K562 (cell line): Measurements from ENCODE around the gene FN3KRP. TPM values are rescaled to one million over a fixed set of nuclear protein-coding genes. Genes with fewer than 3 reads are reported as not detected.
A peak's percentile ranks its signal among the peaks of the same experiment; 100 is the strongest.

Source experiments
- ATAC-seq: fragments of 200-7000 bp; cut with Tn5 transposase; 3 replicates; pipeline ENCODE4 v1.9.1; 2020; ENCODE audit warnings: moderate library complexity
- BruUV-seq: library from RNA; stranded (reverse); fragments of 400-500 nt; replicated peaks from 2 replicates; lab custom pipeline; 2021; lab: Mats Ljungman, UMichigan
- CTCF ChIA-PET: fragments of 300-600 bp; formaldehyde crosslinking; extraction: SDS; loops from one replicate; lab custom pipeline; 2021; ENCODE audit warnings: low intra/inter-chr PET ratio; lab: Yijun Ruan, JAX
- POLR2A ChIA-PET: fragments of 300-600, 350-650 bp; sonication (Branson Sonifier 250); formaldehyde crosslinking; extraction: SDS; loops from one replicate; lab custom pipeline; 2021; ENCODE audit warnings: antibody characterized with exemption, inconsistent platforms; lab: Yijun Ruan, JAX
- DNase-seq, 4 experiments: peaks; one replicate each; pipeline versions ENCODE4 v3.0.0 to v3.0.0-alpha.2; 2011 to 2018; ENCODE audit warnings: low spot score in 3 of 4, mixed read lengths in 3 of 4; ENCODE audit errors: extremely low read depth in 1 of 4
- FAIRE-seq: peaks from 2 replicates; lab custom pipeline; 2011; peaks lifted over from hg19 to GRCh38; lab: Jason Lieb, UNC
- H2AFZ ChIP-seq: 2 replicates; pipeline ENCODE4 v1.6.0; 2011; ENCODE audit warnings: low read depth, low read length, control low read depth, inconsistent platforms
- H3K27ac ChIP-seq: fragments of 200-600 bp; 3 replicates; pipeline ENCODE4 v1.8.0; 2011; ENCODE audit warnings: low read depth, mild to moderate bottlenecking, control low read depth, inconsistent platforms, low read length, moderate library complexity, mixed read lengths; ENCODE audit errors: extremely low read depth
- H3K27me3 ChIP-seq, 2 experiments: fragments of 300-600 bp in 1 of 2; 2 replicates in 1 of 2; 3 replicates in 1 of 2; pipeline versions ENCODE4 v1.6.0 to v1.8.0; 2011; ENCODE audit warnings: inconsistent platforms in 2 of 2, low read length in 2 of 2, mild to moderate bottlenecking in 1 of 2, mixed read lengths in 1 of 2, moderate library complexity in 1 of 2; ENCODE audit not compliant: control insufficient read depth in 2 of 2, insufficient read depth in 2 of 2
- H3K36me3 ChIP-seq: fragments of 300-600 bp; 3 replicates; pipeline ENCODE4 v1.8.0; 2011; ENCODE audit warnings: mild to moderate bottlenecking, low read length, inconsistent platforms; ENCODE audit not compliant: control insufficient read depth, insufficient read depth
- H3K4me1 ChIP-seq, 2 experiments: fragments of 200-600 bp in 1 of 2; replicated peaks in 1 of 2; 2 replicates in 1 of 2; 3 replicates in 1 of 2; pipeline versions ENCODE4 v1.5.1 to v1.8.0; 2011; ENCODE audit warnings: inconsistent platforms in 2 of 2, low read length in 2 of 2, mild to moderate bottlenecking in 1 of 2, mixed read lengths in 1 of 2, moderate library complexity in 1 of 2; ENCODE audit not compliant: control insufficient read depth in 2 of 2, insufficient read depth in 2 of 2
- H3K4me2 ChIP-seq: 2 replicates; pipeline ENCODE4 v1.6.1; 2011; ENCODE audit warnings: low read length, control low read depth, inconsistent platforms, mixed read lengths; ENCODE audit not compliant: insufficient read depth
- H3K4me3 ChIP-seq: fragments of 200-600 bp; sonication (generic), shearing (Covaris generic); 2 replicates; pipeline ENCODE4 v1.5.1; 2016; ENCODE audit warnings: control low read depth, inconsistent platforms
- H3K79me2 ChIP-seq: fragments of 200-600 bp; 3 replicates; pipeline ENCODE4 v1.8.0; 2011; ENCODE audit warnings: low read length, inconsistent platforms; ENCODE audit not compliant: control insufficient read depth, insufficient read depth
- H3K9ac ChIP-seq, 2 experiments: 2 replicates each; pipeline versions ENCODE4 v1.6.0 to v1.6.1; 2011; ENCODE audit warnings: low read depth in 2 of 2, low read length in 2 of 2, control low read depth in 1 of 2, inconsistent platforms in 1 of 2, mild to moderate bottlenecking in 1 of 2, mixed read lengths in 1 of 2; ENCODE audit not compliant: insufficient read depth in 1 of 2
- H3K9me1 ChIP-seq: one replicate; pipeline ENCODE4 v1.6.0; 2011; ENCODE audit warnings: inconsistent platforms, mild to moderate bottlenecking, low read length, moderate library complexity; ENCODE audit not compliant: control insufficient read depth, insufficient read depth
- H3K9me3 ChIP-seq: replicated peaks from 2 replicates; pipeline ENCODE4 v1.5.1; 2011; ENCODE audit warnings: low read depth, low read length, inconsistent platforms; ENCODE audit not compliant: control insufficient read depth, insufficient read depth
- H4K20me1 ChIP-seq: replicated peaks from 2 replicates; pipeline ENCODE4 v1.6.1; 2011; ENCODE audit warnings: low read length, inconsistent platforms, mixed read lengths; ENCODE audit not compliant: control insufficient read depth, insufficient read depth
- CAMTA2 ChIP-seq: fragments of 250-450 bp; sonication (Bioruptor Pico); conservative IDR thresholded peaks from 2 replicates; pipeline ENCODE4 v1.5.1; 2022
- DACH1 ChIP-seq: fragments of 450-650 bp; IDR thresholded peaks from 2 replicates; pipeline ENCODE4 v1.6.1; 2018; ENCODE audit not compliant: partially characterized antibody
- DNMT1 ChIP-seq: fragments of 450-650 bp; IDR thresholded peaks from 2 replicates; pipeline ENCODE4 v1.6.1; 2016; ENCODE audit warnings: antibody characterized with exemption, mild to moderate bottlenecking
- HDAC2 ChIP-seq: fragments of 450-650 bp; IDR thresholded peaks from 2 replicates; pipeline ENCODE4 v1.6.1; 2016; ENCODE audit warnings: mild to moderate bottlenecking
- KHSRP ChIP-seq: fragments of 450-650 bp; IDR thresholded peaks from 2 replicates; pipeline ENCODE4 v1.6.1; 2017
- MAFG ChIP-seq: fragments of 450-650 bp; conservative IDR thresholded peaks from 2 replicates; pipeline ENCODE4 v1.6.1; 2016; ENCODE audit warnings: missing genetic modification characterization, missing compliant biosample characterization
- MYBL2 ChIP-seq, 2 experiments: fragments of 450-650 bp in 1 of 2; sonication (generic) in 1 of 2; formaldehyde crosslinking in 1 of 2; IDR thresholded peaks; 2 replicates each; pipeline versions ENCODE4 v1.6.1 to v1.8.1; 2017 to 2022; ENCODE audit warnings: borderline replicate concordance in 1 of 2, inconsistent platforms in 1 of 2, low read depth in 1 of 2, mild to moderate bottlenecking in 1 of 2, missing genetic modification reagents in 1 of 2, moderate library complexity in 1 of 2
- POU5F1 ChIP-seq: fragments of 150-350 bp; IDR thresholded peaks from 2 replicates; pipeline ENCODE4 v1.6.1; 2014; ENCODE audit warnings: borderline replicate concordance, low read length, low read depth, mild to moderate bottlenecking; ENCODE audit not compliant: partially characterized antibody
- RBBP5 ChIP-seq: fragments of 200-600 bp; sonication (generic); IDR thresholded peaks from 2 replicates; pipeline ENCODE4 v1.6.1; 2012; ENCODE audit warnings: borderline replicate concordance, mild to moderate bottlenecking, low read length, control low read depth, inconsistent platforms; ENCODE audit not compliant: insufficient read depth, poor library complexity, severe bottlenecking
- SNRNP70 ChIP-seq: fragments of 200-400 bp; formaldehyde crosslinking; optimal IDR thresholded peaks from 2 replicates; pipeline ENCODE3; 2017; ENCODE audit warnings: low read depth, low read length
- SREBF1 ChIP-seq: fragments of 150-350 bp; IDR thresholded peaks from 2 replicates; pipeline ENCODE4 v1.6.1; 2014; ENCODE audit warnings: antibody characterized with exemption, low read depth, low read length, borderline replicate concordance
- ZBTB8A ChIP-seq: fragments of 450-650 bp; IDR thresholded peaks from 2 replicates; pipeline ENCODE4 v1.6.1; 2018; ENCODE audit warnings: mild to moderate bottlenecking, moderate library complexity; ENCODE audit not compliant: partially characterized antibody
- ZNF324 ChIP-seq: fragments of 250-450 bp; sonication (Bioruptor Pico); IDR thresholded peaks from 2 replicates; pipeline ENCODE4 v1.4.0; 2020; ENCODE audit warnings: mild to moderate bottlenecking
- WGBS: fragments of 100-300 bp; shearing (Covaris generic); methylation state at CpG from one replicate; pipeline ENCODE4 v1.1.6; 2016; ENCODE audit warnings: low coverage, mixed read lengths; ENCODE audit not compliant: insufficient coverage; ENCODE audit errors: missing lambda C conversion rate; 5-methylcytosine and 5-hydroxymethylcytosine counted together
- in situ Hi-C: fragments of 300-500 bp; cut with MboI; formaldehyde crosslinking; loops from 4 replicates; pipeline ENCODE4 v1.15.0; 2018; ENCODE audit warnings: inconsistent platforms, mixed read lengths
- intact Hi-C: fragments of 100-400 bp; cut with micrococcal nuclease; formaldehyde crosslinking; loops from 2 replicates; pipeline ENCODE4 v1.14.2; 2022
- polyA plus RNA-seq, 8 experiments: library from polyadenylated mRNA; depleted of rRNA in 4 of 8; stranded (reverse) in 5 of 8; unstranded in 3 of 8; fragments of >200 nt; fragmentation: Nextera tagmentation in 2 of 8; fragmentation: Illumina TruSeq in 1 of 8; extraction: Ambion mirVana in 2 of 8; extraction: Trizol in 1 of 8; gene quantifications; 2 replicates each; pipeline versions ENCODE4 v1.2.1 to v1.2.3, GENCODE V29; 2011 to 2014; ENCODE audit warnings: inconsistent platforms in 1 of 8, missing spikeins in 1 of 8
- total RNA-seq, 7 experiments: library from RNA; depleted of rRNA in 6 of 7; stranded (reverse); fragments of >200 nt in 6 of 7; fragmentation: Illumina TruSeq in 2 of 7; extraction: Trizol in 2 of 7; gene quantifications; 2 replicates each; pipeline versions ENCODE4 v1.2.1 to v1.2.3, GENCODE V29; 2011 to 2021; ENCODE audit warnings: low replicate concordance in 1 of 7
- TF ChIP-seq, protein P1 (sequence below): fragments of 200-400 bp; formaldehyde crosslinking; IDR thresholded peaks from 2 replicates; pipeline ENCODE4 v1.6.1; 2017; ENCODE audit warnings: mild to moderate bottlenecking, low read depth, low read length, moderate library complexity

Gene FN3KRP
- total and polyA plus RNA-seq, 9 of the 15 experiments (the other 6 are each of a cell fraction or from before 2014, with no cell fraction given) = 2.0 to 32.1 (median 24.9) TPM

DNA sequence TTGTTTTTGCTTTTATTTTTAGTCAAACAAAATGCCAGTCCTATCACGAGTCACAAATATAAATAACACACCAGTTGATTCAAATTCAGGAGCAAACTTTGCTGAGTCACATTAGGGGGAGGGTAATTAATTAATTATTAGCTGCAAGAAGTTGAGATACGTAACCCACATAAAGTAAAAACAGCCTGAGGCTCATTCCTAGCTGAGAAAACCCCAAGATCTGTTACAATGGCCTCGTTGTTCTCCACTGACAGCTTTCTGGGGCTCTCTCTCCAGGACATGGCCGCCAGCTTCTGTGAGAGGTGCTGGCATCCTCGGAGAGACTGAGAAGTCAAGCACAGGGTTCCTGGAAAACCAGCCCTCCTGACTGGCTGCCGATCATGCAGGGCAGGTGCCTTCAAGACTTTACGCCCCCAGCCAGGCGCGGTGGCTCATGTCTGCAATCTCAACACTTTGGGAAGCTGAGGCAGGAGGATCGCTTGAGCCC lies 29.1 kb upstream of the FN3KRP start:
- DNase-seq (no peak), ATAC-seq (no peak)
- WGBS = 39% methylated on average over 10 of the region's 10 CpGs
- Histone ChIP-seq H3K27me3 (peaks cover 4 to 27% of the 10 kb centered on the region in 2 experiments; a peak in 4 of 5 replicates), H3K9me1 (no peaks in the 10 kb centered on the region)
- in situ Hi-C loops = no loop called here
- TF ChIP-seq POU5F1 = no peak
- no peak for TF ChIP-seq SREBF1
- no peak for TF ChIP-seq KHSRP
- no peak for TF ChIP-seq ZBTB8A
- TF ChIP-seq, protein P1, sequence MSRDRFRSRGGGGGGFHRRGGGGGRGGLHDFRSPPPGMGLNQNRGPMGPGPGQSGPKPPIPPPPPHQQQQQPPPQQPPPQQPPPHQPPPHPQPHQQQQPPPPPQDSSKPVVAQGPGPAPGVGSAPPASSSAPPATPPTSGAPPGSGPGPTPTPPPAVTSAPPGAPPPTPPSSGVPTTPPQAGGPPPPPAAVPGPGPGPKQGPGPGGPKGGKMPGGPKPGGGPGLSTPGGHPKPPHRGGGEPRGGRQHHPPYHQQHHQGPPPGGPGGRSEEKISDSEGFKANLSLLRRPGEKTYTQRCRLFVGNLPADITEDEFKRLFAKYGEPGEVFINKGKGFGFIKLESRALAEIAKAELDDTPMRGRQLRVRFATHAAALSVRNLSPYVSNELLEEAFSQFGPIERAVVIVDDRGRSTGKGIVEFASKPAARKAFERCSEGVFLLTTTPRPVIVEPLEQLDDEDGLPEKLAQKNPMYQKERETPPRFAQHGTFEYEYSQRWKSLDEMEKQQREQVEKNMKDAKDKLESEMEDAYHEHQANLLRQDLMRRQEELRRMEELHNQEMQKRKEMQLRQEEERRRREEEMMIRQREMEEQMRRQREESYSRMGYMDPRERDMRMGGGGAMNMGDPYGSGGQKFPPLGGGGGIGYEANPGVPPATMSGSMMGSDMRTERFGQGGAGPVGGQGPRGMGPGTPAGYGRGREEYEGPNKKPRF = no peak
- TF ChIP-seq CAMTA2 (CRISPR knock-in tag) = no peak
- TF ChIP-seq HDAC2 = no peak
- peak; percentile 30 for TF ChIP-seq DACH1
- no peak for TF ChIP-seq SNRNP70
- no peak for TF ChIP-seq ZNF324 (CRISPR knock-in tag)
- TF ChIP-seq MAFG (tag) = peak; percentile 18; the same call in 1 of the 2 replicates
- TF ChIP-seq DNMT1 = no peak
- no peak for TF ChIP-seq MYBL2 (IDR thresholded peaks at IDR 0.05; ENCODE audit: low read depth)
- TF ChIP-seq MYBL2 (CRISPR knock-in tag; IDR thresholded peaks at IDR 0.05; ENCODE audit: borderline replicate concordance) = no peak
- no peak for TF ChIP-seq RBBP5
- TF ChIP-seq, all 486 proteins: peak for 2
- Histone ChIP-seq H3K4me2 (no peak overlapping the region), H3K4me1 (peaks cover 0 to 13% of the 10 kb centered on the region in 2 experiments; a peak in 2 of 5 replicates), H3K9me3 (no peaks in the 10 kb centered on the region), H4K20me1 (0 out of 2 replicates have a peak, but pooled peaks cover 2% of the 10 kb centered on the region), H2AFZ (no peak overlapping the region), H3K27ac (no peak overlapping the region), H3K9ac (no peak overlapping the region), H3K36me3 (no peaks in the 10 kb centered on the region), H3K79me2 (no peaks in the 10 kb centered on the region), H3K4me3 (no peak overlapping the region)
- no peak for FAIRE-seq
- ChIA-PET POLR2A (no interaction called here), CTCF (no interaction called here)
- intact Hi-C loops = no loop called here
- no TSS peak for BruUV-seq
